PC-3 (cell line): ENCODE results near the gene FXYD5. TPM values are rescaled to one million over a fixed set of nuclear protein-coding genes. Genes with fewer than 3 reads are reported as not detected.

Experiments used
- ATAC-seq: fragments of 200-7000 bp; cut with Tn5 transposase; 2 replicates; pipeline ENCODE4 v1.9.1; 2020; ENCODE audit warnings: mild to moderate bottlenecking, moderate library complexity
- BruUV-seq: library from RNA; stranded (reverse); fragments of 400-500 nt; replicated peaks from 2 replicates; lab custom pipeline; 2021; lab: Mats Ljungman, UMichigan
- CTCF ChIA-PET: fragments of 300-600 bp; sonication (Branson Sonifier 250); formaldehyde crosslinking; loops from one replicate; lab custom pipeline; 2022; ENCODE audit warnings: antibody characterized with exemption; lab: Charles Lee
- POLR2A ChIA-PET: fragments of 300-600 bp; sonication (Branson Sonifier 250); formaldehyde crosslinking; loops from one replicate; lab custom pipeline; 2022; ENCODE audit warnings: antibody characterized with exemption; ENCODE audit not compliant: unreplicated experiment; lab: Charles Lee
- DNase-seq: peaks from one replicate; pipeline ENCODE4 v3.0.0-alpha.2; 2015
- H2AFZ ChIP-seq: fragments of 300-600 bp; sonication (generic); 2 replicates; pipeline ENCODE4 v1.6.0; 2016; ENCODE audit warnings: antibody characterized with exemption, low read length
- H3F3A ChIP-seq: fragments of 300-600 bp; sonication (generic); one replicate; pipeline ENCODE4 v1.6.0; 2017; ENCODE audit warnings: antibody characterized with exemption, low read length, control low read depth, mild to moderate bottlenecking; ENCODE audit not compliant: unreplicated experiment
- H3K27ac ChIP-seq: fragments of 300-600 bp; sonication (generic); 2 replicates; pipeline ENCODE4 v1.5.1; 2016; ENCODE audit warnings: mild to moderate bottlenecking, low read length
- H3K27me3 ChIP-seq: fragments of 300-600 bp; sonication (generic); 2 replicates; pipeline ENCODE4 v1.6.1; 2016; ENCODE audit warnings: low read length, mixed read lengths
- H3K36me3 ChIP-seq: fragments of 300-600 bp; sonication (generic); 2 replicates; pipeline ENCODE4 v1.6.1; 2016; ENCODE audit warnings: low read depth, mixed run types, low read length, mixed read lengths
- H3K4me1 ChIP-seq: fragments of 300-600 bp; sonication (generic); 2 replicates; pipeline ENCODE4 v1.5.1; 2016; ENCODE audit warnings: low read length; ENCODE audit not compliant: insufficient read depth
- H3K4me2 ChIP-seq: fragments of 300-600 bp; sonication (generic); 2 replicates; pipeline ENCODE4 v1.6.0; 2016; ENCODE audit warnings: low read length
- H3K4me3 ChIP-seq: fragments of 300-600 bp; sonication (generic); 2 replicates; pipeline ENCODE4 v1.5.1; 2016; ENCODE audit warnings: mild to moderate bottlenecking, low read length, mixed read lengths
- H3K79me2 ChIP-seq: fragments of 300-600 bp; sonication (generic); 2 replicates; pipeline ENCODE4 v1.6.1; 2017; ENCODE audit warnings: low read length, mixed read lengths
- H3K9ac ChIP-seq: fragments of 300-600 bp; sonication (generic); 2 replicates; pipeline ENCODE4 v1.6.0; 2016; ENCODE audit warnings: mild to moderate bottlenecking, low read length
- H3K9me2 ChIP-seq: fragments of 300-600 bp; sonication (generic); replicated peaks from 2 replicates; pipeline ENCODE4 v1.6.1; 2016; ENCODE audit warnings: mixed run types, low read length, mixed read lengths
- H3K9me3 ChIP-seq: fragments of 300-600 bp; sonication (generic); 2 replicates; pipeline ENCODE4 v1.6.1; 2016; ENCODE audit warnings: low read length, mixed read lengths
- H4K20me1 ChIP-seq: fragments of 300-600 bp; sonication (generic); 2 replicates; pipeline ENCODE4 v1.6.1; 2016; ENCODE audit warnings: low read length, mixed read lengths
- EZH2 ChIP-seq: fragments of 300-600 bp; sonication (generic); IDR thresholded peaks from one replicate; pipeline ENCODE4 v1.6.1; 2017; ENCODE audit warnings: antibody characterized with exemption, mild to moderate bottlenecking, low read length; ENCODE audit not compliant: unreplicated experiment
- EZH2phosphoT487 ChIP-seq: fragments of 300-600 bp; sonication (generic); IDR thresholded peaks from 2 replicates; pipeline ENCODE4 v1.6.1; 2018; ENCODE audit warnings: mild to moderate bottlenecking, antibody characterized with exemption, low read length, borderline replicate concordance
- intact Hi-C: fragments of 100-400 bp; cut with micrococcal nuclease; formaldehyde crosslinking; loops from 2 replicates; pipeline ENCODE4 v1.9.0; 2023
- total RNA-seq: library from RNA; depleted of rRNA; stranded (reverse); fragments of >200 nt; gene quantifications from 2 replicates; pipeline ENCODE4 v1.2.3, GENCODE V29; 2014
- TF ChIP-seq, protein P1 (sequence below): fragments of 300-600 bp; sonication (generic); conservative IDR thresholded peaks from 2 replicates; pipeline ENCODE4 v1.5.1; 2017; ENCODE audit warnings: antibody characterized with exemption, low read depth, mild to moderate bottlenecking, low read length

The FXYD5 gene
- total RNA-seq, 1 experiment from 2014 or later: 123 TPM

DNA sequence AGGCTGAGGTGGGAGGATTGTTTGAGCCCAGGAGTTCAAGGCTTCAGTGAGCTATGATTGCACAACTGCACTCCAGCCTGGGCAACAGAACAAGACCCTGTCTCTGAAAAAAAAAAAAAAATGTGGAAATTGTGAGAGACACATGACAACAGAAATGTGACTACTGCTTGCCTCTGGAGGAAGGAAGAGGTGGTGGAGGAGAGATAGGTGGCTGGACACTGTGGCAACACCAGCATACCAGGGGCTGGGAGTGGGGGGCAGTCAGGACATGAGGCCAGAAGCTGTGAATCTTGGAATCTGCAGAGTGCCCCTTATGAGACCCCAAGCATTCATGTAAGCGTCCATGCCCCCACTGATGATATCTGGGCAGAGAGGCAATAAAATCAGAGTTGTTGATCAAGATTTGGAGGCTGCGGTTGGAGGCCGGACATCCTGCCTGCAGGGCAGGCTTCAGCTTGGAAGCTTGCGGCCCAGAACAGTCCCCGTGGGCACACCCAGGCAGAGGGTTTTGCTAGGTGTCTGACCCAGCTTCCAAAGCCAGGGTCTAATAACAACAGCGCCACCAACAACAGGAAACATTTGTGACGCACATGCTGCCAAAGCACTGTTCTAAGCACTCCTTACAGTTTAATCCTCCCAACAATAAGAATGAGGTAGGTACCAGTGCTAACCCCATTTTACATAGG is 57.2 kb downstream of the FXYD5 start:
- intact Hi-C loops: no loop called here
- CTCF ChIA-PET: no interaction called here

GRCh38 chr19:35212241-35212640 is 57.7 kb downstream of the FXYD5 start:
- Histone ChIP-seq H3K36me3 (no peaks in the 10 kb centered on the region), H3K27me3 (no peaks in the 10 kb centered on the region), H3K4me1 (peaks cover 11% of the 10 kb centered on the region), H3K9me2 (no peaks in the 10 kb centered on the region), H3K9me3 (no peaks in the 10 kb centered on the region), H3K4me2 (no peak overlapping the region), H3F3A (no peaks in the 10 kb centered on the region), H3K9ac (no peak overlapping the region), H3K27ac (no peak overlapping the region), H2AFZ (no peak overlapping the region), H3K79me2 (no peaks in the 10 kb centered on the region), H3K4me3 (no peak overlapping the region), H4K20me1 (no peaks in the 10 kb centered on the region)
- DNase-seq (no peak), ATAC-seq (no peak)
- TF ChIP-seq, protein P1, sequence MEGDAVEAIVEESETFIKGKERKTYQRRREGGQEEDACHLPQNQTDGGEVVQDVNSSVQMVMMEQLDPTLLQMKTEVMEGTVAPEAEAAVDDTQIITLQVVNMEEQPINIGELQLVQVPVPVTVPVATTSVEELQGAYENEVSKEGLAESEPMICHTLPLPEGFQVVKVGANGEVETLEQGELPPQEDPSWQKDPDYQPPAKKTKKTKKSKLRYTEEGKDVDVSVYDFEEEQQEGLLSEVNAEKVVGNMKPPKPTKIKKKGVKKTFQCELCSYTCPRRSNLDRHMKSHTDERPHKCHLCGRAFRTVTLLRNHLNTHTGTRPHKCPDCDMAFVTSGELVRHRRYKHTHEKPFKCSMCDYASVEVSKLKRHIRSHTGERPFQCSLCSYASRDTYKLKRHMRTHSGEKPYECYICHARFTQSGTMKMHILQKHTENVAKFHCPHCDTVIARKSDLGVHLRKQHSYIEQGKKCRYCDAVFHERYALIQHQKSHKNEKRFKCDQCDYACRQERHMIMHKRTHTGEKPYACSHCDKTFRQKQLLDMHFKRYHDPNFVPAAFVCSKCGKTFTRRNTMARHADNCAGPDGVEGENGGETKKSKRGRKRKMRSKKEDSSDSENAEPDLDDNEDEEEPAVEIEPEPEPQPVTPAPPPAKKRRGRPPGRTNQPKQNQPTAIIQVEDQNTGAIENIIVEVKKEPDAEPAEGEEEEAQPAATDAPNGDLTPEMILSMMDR: no peak
- no peak for TF ChIP-seq EZH2phosphoT487
- TF ChIP-seq EZH2: no peak
- intact Hi-C loops: no loop called here
- POLR2A ChIA-PET: no interaction called here
- no TSS peak for BruUV-seq
- CTCF ChIA-PET: no interaction called here

More for the DNA sequence above, 57.2 kb downstream of the FXYD5 start:
- POLR2A ChIA-PET: no interaction called here
- H3F3A ChIP-seq: no peaks in the 10 kb centered on the region
- no peaks in the 10 kb centered on the region for H3K36me3 ChIP-seq
- DNase-seq (no peak), ATAC-seq (no peak)
- H3K9ac ChIP-seq: no peak overlapping the region
- no peaks in the 10 kb centered on the region for H3K9me3 ChIP-seq
- no peak overlapping the region for H3K4me2 ChIP-seq
- BruUV-seq: no TSS peak
- H3K9me2 ChIP-seq: no peaks in the 10 kb centered on the region
- H3K79me2 ChIP-seq: no peaks in the 10 kb centered on the region
- H3K4me3 ChIP-seq: no peak overlapping the region
- no peak overlapping the region for H3K27ac ChIP-seq
- peaks cover 11% of the 10 kb centered on the region for H3K4me1 ChIP-seq
- no peaks in the 10 kb centered on the region for H4K20me1 ChIP-seq
- H2AFZ ChIP-seq: no peak overlapping the region
- TF ChIP-seq EZH2phosphoT487 (no peak), EZH2 (no peak)
- TF ChIP-seq, protein P1: no peak
- H3K27me3 ChIP-seq: no peaks in the 10 kb centered on the region
